H1 (cell line): ENCODE results near the gene CYP4Z1. TPM values are rescaled to one million over a fixed set of nuclear protein-coding genes. Genes with fewer than 3 reads are reported as not detected.
"Not testable (repeated sequence)": the region's sequence is repeated elsewhere in the genome, so short reads cannot be mapped to it uniquely, and the experiment has no call there.

Experiments
- CTCF ChIA-PET: fragments of 300-600 bp; sonication (Branson Sonifier 250); formaldehyde crosslinking; loops from one replicate; lab custom pipeline; 2021; ENCODE audit not compliant: partially characterized antibody; lab: Charles Lee
- POLR2A ChIA-PET: fragments of 300-600 bp; sonication (Branson Sonifier 250); formaldehyde crosslinking; loops from one replicate; lab custom pipeline; 2021; ENCODE audit warnings: inconsistent platforms; ENCODE audit not compliant: partially characterized antibody; lab: Charles Lee
- DNase-seq, 2 experiments: peaks; one replicate each; pipeline versions ENCODE4 v3.0.0 to v3.0.0-alpha.2; 2010 to 2022; ENCODE audit warnings: low spot score in 2 of 2, low read depth in 1 of 2, mixed read lengths in 1 of 2
- FAIRE-seq: peaks from 2 replicates; lab custom pipeline; 2011; peaks lifted over from hg19 to GRCh38; lab: Jason Lieb, UNC
- H2AFZ ChIP-seq: 2 replicates; pipeline ENCODE4 v1.8.1; 2012; ENCODE audit warnings: low read length, inconsistent platforms
- H2AK5ac ChIP-seq: 2 replicates; pipeline ENCODE4 v1.6.1; 2013; ENCODE audit warnings: low read depth, low read length
- H2BK120ac ChIP-seq: replicated peaks from 2 replicates; pipeline ENCODE3; 2013; ENCODE audit warnings: low read depth, low read length, inconsistent platforms
- H2BK12ac ChIP-seq: 2 replicates; pipeline ENCODE4 v1.6.1; 2013; ENCODE audit warnings: low read depth, low read length
- H2BK15ac ChIP-seq: 2 replicates; pipeline ENCODE4 v1.6.1; 2013; ENCODE audit warnings: low read length
- H2BK20ac ChIP-seq: 2 replicates; pipeline ENCODE4 v1.6.1; 2013; ENCODE audit warnings: low read length
- H2BK5ac ChIP-seq: 2 replicates; pipeline ENCODE4 v1.6.1; 2013; ENCODE audit warnings: low read depth, low read length
- H3K14ac ChIP-seq: 2 replicates; pipeline ENCODE4 v1.6.1; 2013; ENCODE audit warnings: inconsistent platforms; ENCODE audit not compliant: insufficient read length
- H3K18ac ChIP-seq: 2 replicates; pipeline ENCODE4 v1.6.1; 2013; ENCODE audit warnings: low read length; ENCODE audit errors: extremely low read depth
- H3K23ac ChIP-seq: 2 replicates; pipeline ENCODE4 v1.6.1; 2013; ENCODE audit warnings: inconsistent platforms; ENCODE audit not compliant: insufficient read length
- H3K23me2 ChIP-seq: 2 replicates; pipeline ENCODE4 v1.6.1; 2013; ENCODE audit warnings: low read depth, low read length
- H3K27ac ChIP-seq: 2 replicates; pipeline ENCODE4 v1.6.1; 2011; ENCODE audit warnings: low read depth, low read length, inconsistent platforms
- H3K27me3 ChIP-seq, 4 experiments: replicated peaks in 1 of 4; 1 replicate in 1 of 4; 2 replicates in 3 of 4; pipeline versions ENCODE4 v1.6.1 to v1.8.1; 2011 to 2013; ENCODE audit warnings: low read length in 3 of 4, mild to moderate bottlenecking in 3 of 4, inconsistent platforms in 2 of 4, mixed read lengths in 2 of 4, moderate library complexity in 1 of 4; ENCODE audit not compliant: control insufficient read depth in 3 of 4, insufficient read depth in 3 of 4; ENCODE audit errors: extremely low read depth in 1 of 4
- H3K36me3 ChIP-seq, 4 experiments: 2 replicates each; pipeline versions ENCODE4 v1.6.1 to v1.8.1; 2011 to 2013; ENCODE audit warnings: mild to moderate bottlenecking in 4 of 4, low read length in 3 of 4, moderate library complexity in 2 of 4, control low read depth in 1 of 4, inconsistent platforms in 1 of 4; ENCODE audit not compliant: insufficient read depth in 4 of 4, control insufficient read depth in 2 of 4
- H3K4ac ChIP-seq: replicated peaks from 2 replicates; pipeline ENCODE3; 2013; ENCODE audit warnings: low read length, low read depth, mixed read lengths, inconsistent platforms; ENCODE audit not compliant: insufficient read length
- H3K4me1 ChIP-seq, 4 experiments: replicated peaks in 1 of 4; 1 replicate in 1 of 4; 2 replicates in 3 of 4; pipeline versions ENCODE4 v1.6.1 to v1.8.1; 2011 to 2013; ENCODE audit warnings: low read length in 3 of 4, inconsistent platforms in 2 of 4, mixed read lengths in 1 of 4; ENCODE audit not compliant: insufficient read depth in 4 of 4, control insufficient read depth in 3 of 4
- H3K4me2 ChIP-seq, 2 experiments: 2 replicates each; pipeline versions ENCODE4 v1.6.1 to v1.8.1; 2011 to 2013; ENCODE audit warnings: low read depth in 2 of 2, low read length in 2 of 2, control low read depth in 1 of 2, inconsistent platforms in 1 of 2, mild to moderate bottlenecking in 1 of 2; ENCODE audit not compliant: insufficient read depth in 1 of 2
- H3K4me3 ChIP-seq, 4 experiments: fragments of 200-600, 300-600 bp in 1 of 4; sonication (generic), shearing (Covaris generic), sonication (Bioruptor Twin) in 1 of 4; 2 replicates each; pipeline versions ENCODE4 v1.5.1 to v1.8.1; 2011 to 2016; ENCODE audit warnings: low read length in 4 of 4, low read depth in 3 of 4, control low read depth in 2 of 4, inconsistent platforms in 2 of 4, mild to moderate bottlenecking in 2 of 4, mixed read lengths in 1 of 4, moderate library complexity in 1 of 4; ENCODE audit not compliant: insufficient read depth in 2 of 4; ENCODE audit errors: extremely low read depth in 1 of 4
- H3K56ac ChIP-seq: replicated peaks from 2 replicates; pipeline ENCODE3; 2013; ENCODE audit warnings: low read depth, mild to moderate bottlenecking, mixed read lengths, low read length, inconsistent platforms; ENCODE audit not compliant: insufficient read length
- H3K79me1 ChIP-seq: 2 replicates; pipeline ENCODE4 v1.6.1; 2013; ENCODE audit warnings: low read depth, low read length, control low read depth
- H3K79me2 ChIP-seq, 2 experiments: 2 replicates each; pipeline versions ENCODE4 v1.6.1 to v1.8.1; 2012 to 2013; ENCODE audit warnings: low read length in 2 of 2, mild to moderate bottlenecking in 2 of 2, inconsistent platforms in 1 of 2; ENCODE audit not compliant: insufficient read depth in 2 of 2, control insufficient read depth in 1 of 2
- H3K9ac ChIP-seq, 4 experiments: replicated peaks in 1 of 4; 1 replicate in 1 of 4; 2 replicates in 3 of 4; pipeline versions ENCODE4 v1.6.1 to v1.8.1; 2011 to 2013; ENCODE audit warnings: low read depth in 3 of 4, low read length in 3 of 4, control low read depth in 2 of 4, mild to moderate bottlenecking in 2 of 4, moderate library complexity in 2 of 4, inconsistent platforms in 1 of 4; ENCODE audit errors: extremely low read depth in 1 of 4
- H3K9me3 ChIP-seq, 2 experiments: 2 replicates each; pipeline versions ENCODE4 v1.6.1 to v1.8.1; 2012 to 2013; ENCODE audit warnings: mild to moderate bottlenecking in 2 of 2, moderate library complexity in 2 of 2, control low read depth in 1 of 2, inconsistent platforms in 1 of 2, low read depth in 1 of 2, low read length in 1 of 2, mixed read lengths in 1 of 2; ENCODE audit not compliant: insufficient read depth in 2 of 2
- H4K20me1 ChIP-seq, 2 experiments: replicated peaks in 1 of 2; 2 replicates each; pipeline versions ENCODE3 to v1.8.1; 2011 to 2013; ENCODE audit warnings: inconsistent platforms in 2 of 2, low read length in 2 of 2, mild to moderate bottlenecking in 1 of 2; ENCODE audit not compliant: insufficient read depth in 2 of 2, control insufficient read depth in 1 of 2
- H4K5ac ChIP-seq: 2 replicates; pipeline ENCODE4 v1.6.1; 2013; ENCODE audit warnings: low read length, low read depth, mixed read lengths, inconsistent platforms; ENCODE audit not compliant: insufficient read length
- H4K8ac ChIP-seq: 2 replicates; pipeline ENCODE4 v1.8.0; 2013; ENCODE audit warnings: mild to moderate bottlenecking, moderate library complexity, low read length, inconsistent platforms; ENCODE audit not compliant: insufficient read depth; ENCODE audit errors: extremely low read depth
- H4K91ac ChIP-seq: replicated peaks from 2 replicates; pipeline ENCODE3; 2013; ENCODE audit warnings: low read length, mixed read lengths, inconsistent platforms; ENCODE audit not compliant: insufficient read length
- WGBS, 2 experiments: shearing (Covaris generic) in 1 of 2; methylation state at CpG; one replicate each; pipeline versions ENCODE4 v1.1.6 to v1.1.7; 2013 to 2015; ENCODE audit warnings: low lambda C conversion rate in 2 of 2, mixed read lengths in 2 of 2, inconsistent platforms in 1 of 2, low coverage in 1 of 2, missing lambda C conversion rate in 1 of 2; ENCODE audit not compliant: insufficient replicate concordance in 2 of 2, insufficient coverage in 1 of 2, insufficient read length in 1 of 2; ENCODE audit errors: extremely low coverage in 1 of 2, missing lambda C conversion rate in 1 of 2; 5-methylcytosine and 5-hydroxymethylcytosine counted together
- polyA plus RNA-seq, 7 experiments: library from polyadenylated mRNA; depleted of rRNA in 3 of 7; stranded (reverse) in 5 of 7; unstranded in 2 of 7; fragments of >200 nt in 5 of 7; fragments of 200-250 nt in 2 of 7; gene quantifications; 1 replicate in 5 of 7; 2 replicates in 1 of 7; 4 replicates in 1 of 7; pipeline versions ENCODE4 v1.2.1 to v1.2.3, GENCODE V29; 2011 to 2013; ENCODE audit warnings: missing spikeins in 2 of 7, mixed read lengths in 2 of 7
- total RNA-seq: library from RNA; stranded (reverse); fragmentation: NEBNext Ultra II Directional; extraction: Animal tissue kit (Norgen Biotek cat#: 25700); gene quantifications from 2 replicates; pipeline ENCODE4 v1.2.1, GENCODE V29; 2021

The CYP4Z1 gene
- total and polyA plus RNA-seq, 2 of the 8 experiments (the other 6 are each of a cell fraction or from before 2014, with no cell fraction given): not detected

GRCh38 chr1:47132665-47133064 lies 65.6 kb downstream of the CYP4Z1 start:
- H3K79me2 ChIP-seq, H3K4me2 ChIP-seq, H3K36me3 ChIP-seq, H3K4me3 ChIP-seq, H3K23me2 ChIP-seq, H3K79me1 ChIP-seq, H2AK5ac ChIP-seq, H3K14ac ChIP-seq, H4K20me1 ChIP-seq, H2BK15ac ChIP-seq, H2BK20ac ChIP-seq, H4K8ac ChIP-seq, H4K91ac ChIP-seq, H3K27ac ChIP-seq, H3K9me3 ChIP-seq, H3K56ac ChIP-seq, H3K9ac ChIP-seq, H4K5ac ChIP-seq, H3K27me3 ChIP-seq, DNase-seq, H3K23ac ChIP-seq, H3K4ac ChIP-seq, H3K4me1 ChIP-seq, H3K18ac ChIP-seq, POLR2A ChIA-PET, H2BK5ac ChIP-seq, FAIRE-seq, H2BK12ac ChIP-seq, H2AFZ ChIP-seq, H2BK120ac ChIP-seq: not testable (repeated sequence)
- WGBS, 2 experiments: 100% methylated on average over 3 of the region's 3 CpGs; no CpG with 5 or more reads in 1 of the 2 experiments
- CTCF ChIA-PET: interaction anchor here (0.7 kb wide), 1 partner anchor 8 kb away, joined by 3 read pairs; no protein-coding TSS in a partner anchor
